Measurements from ENCODE around the gene PPEF1. TPM values are rescaled to one million over a fixed set of nuclear protein-coding genes. Genes with fewer than 3 reads are reported as not detected.

Gene PPEF1
- total and polyA plus RNA-seq, 9 donors, result 0.12 to 2.0 (median 0.58) TPM; not detected in 3

GRCh38 chrX:18676050-18676449 lies 31.4 kb upstream of the PPEF1 start:
- no peak overlapping the region for H3K27ac ChIP-seq
- intact Hi-C loops (cut with DNase I), result loop anchor here in 2 of 4 donors (10.0 kb wide), 2 partner anchors 219 to 281 kb away; no protein-coding TSS in a partner anchor
- H3K4me1 ChIP-seq (ENCODE audit: insufficient read depth), result no peaks in the 10 kb centered on the region
- H3K27me3 ChIP-seq, result no peaks in the 10 kb centered on the region
- TF ChIP-seq, protein P1, sequence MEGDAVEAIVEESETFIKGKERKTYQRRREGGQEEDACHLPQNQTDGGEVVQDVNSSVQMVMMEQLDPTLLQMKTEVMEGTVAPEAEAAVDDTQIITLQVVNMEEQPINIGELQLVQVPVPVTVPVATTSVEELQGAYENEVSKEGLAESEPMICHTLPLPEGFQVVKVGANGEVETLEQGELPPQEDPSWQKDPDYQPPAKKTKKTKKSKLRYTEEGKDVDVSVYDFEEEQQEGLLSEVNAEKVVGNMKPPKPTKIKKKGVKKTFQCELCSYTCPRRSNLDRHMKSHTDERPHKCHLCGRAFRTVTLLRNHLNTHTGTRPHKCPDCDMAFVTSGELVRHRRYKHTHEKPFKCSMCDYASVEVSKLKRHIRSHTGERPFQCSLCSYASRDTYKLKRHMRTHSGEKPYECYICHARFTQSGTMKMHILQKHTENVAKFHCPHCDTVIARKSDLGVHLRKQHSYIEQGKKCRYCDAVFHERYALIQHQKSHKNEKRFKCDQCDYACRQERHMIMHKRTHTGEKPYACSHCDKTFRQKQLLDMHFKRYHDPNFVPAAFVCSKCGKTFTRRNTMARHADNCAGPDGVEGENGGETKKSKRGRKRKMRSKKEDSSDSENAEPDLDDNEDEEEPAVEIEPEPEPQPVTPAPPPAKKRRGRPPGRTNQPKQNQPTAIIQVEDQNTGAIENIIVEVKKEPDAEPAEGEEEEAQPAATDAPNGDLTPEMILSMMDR (IDR thresholded peaks at IDR 0.05), result no peak
- TF ChIP-seq EP300 (IDR thresholded peaks at IDR 0.05) (no peak), POLR2A (IDR thresholded peaks at IDR 0.05) (no peak)
- H3K4me3 ChIP-seq, result no peak overlapping the region
- H3K36me3 ChIP-seq, result no peaks in the 10 kb centered on the region
- no peak for DNase-seq
- WGBS, 3 donors, result 73 to 76% (median 74%) methylated on average over 10 of the region's 10 CpGs
- no peaks in the 10 kb centered on the region for H3K9me3 ChIP-seq

GRCh38 chrX:18676470-18676869 lies 31.0 kb upstream of the PPEF1 start:
- intact Hi-C loops (cut with DNase I), result loop anchor here in 2 of 4 donors (10.0 kb wide), 2 partner anchors 218 to 282 kb away; no protein-coding TSS in a partner anchor

GRCh38 chrX:18677161-18677869 lies 30.1 kb upstream of the PPEF1 start:
- H3K4me1 ChIP-seq (ENCODE audit: insufficient read depth), result no peaks in the 10 kb centered on the region
- no peaks in the 10 kb centered on the region for H3K9me3 ChIP-seq
- intact Hi-C loops (cut with DNase I), result loop anchor here in 2 of 4 donors (10.0 kb wide), 2 partner anchors 217 to 283 kb away; no protein-coding TSS in a partner anchor
- H3K27ac ChIP-seq, result no peak overlapping the region
- no peaks in the 10 kb centered on the region for H3K27me3 ChIP-seq
- no peak for DNase-seq
- H3K36me3 ChIP-seq, result no peaks in the 10 kb centered on the region
- no peak overlapping the region for H3K4me3 ChIP-seq
- WGBS, 3 donors, result 82 to 85% (median 83%) methylated on average over 17 of the region's 17 CpGs
- TF ChIP-seq EP300 (IDR thresholded peaks at IDR 0.05) (no peak), POLR2A (IDR thresholded peaks at IDR 0.05) (no peak)
- TF ChIP-seq, protein P1 (IDR thresholded peaks at IDR 0.05), result no peak

More at GRCh38 chrX:18676470-18676869, 31.0 kb upstream of the PPEF1 start:
- Histone ChIP-seq H3K27ac (no peak overlapping the region), H3K4me1 (ENCODE audit: insufficient read depth) (no peaks in the 10 kb centered on the region), H3K36me3 (no peaks in the 10 kb centered on the region), H3K27me3 (no peaks in the 10 kb centered on the region), H3K4me3 (no peak overlapping the region), H3K9me3 (no peaks in the 10 kb centered on the region)
- TF ChIP-seq EP300 (IDR thresholded peaks at IDR 0.05), result no peak
- TF ChIP-seq, protein P1 (IDR thresholded peaks at IDR 0.05), result peak in 1 of 3 donors; percentile 20
- peak in 3 of 5 donors; percentile 14 to 33 (median 32) for DNase-seq
- WGBS, 3 donors, result 36 to 49% (median 43%) methylated on average over 11 of the region's 11 CpGs

GRCh38 chrX:18681996-18682395 lies 25.4 kb upstream of the PPEF1 start:
- no peaks in the 10 kb centered on the region for H3K4me1 ChIP-seq (ENCODE audit: insufficient read depth)
- TF ChIP-seq, protein P1 (IDR thresholded peaks at IDR 0.05), result no peak
- no peak for TF ChIP-seq EP300 (IDR thresholded peaks at IDR 0.05)
- TF ChIP-seq POLR2A (IDR thresholded peaks at IDR 0.05), result no peak
- no peaks in the 10 kb centered on the region for H3K9me3 ChIP-seq
- H3K27me3 ChIP-seq, result no peaks in the 10 kb centered on the region
- H3K4me3 ChIP-seq, result no peak overlapping the region
- WGBS, 3 donors, result 74 to 90% (median 75%) methylated on average over 6 of the region's 6 CpGs
- H3K27ac ChIP-seq, result no peak overlapping the region
- DNase-seq, result no peak
- no peaks in the 10 kb centered on the region for H3K36me3 ChIP-seq
- intact Hi-C loops (cut with DNase I), result no loop called here

Data from ovary (tissue), 9 donors.